A549 (cell line): Measurements from ENCODE around the gene CCDC70. TPM values are rescaled to one million over a fixed set of nuclear protein-coding genes. Genes with fewer than 3 reads are reported as not detected.

Experiments
- ATAC-seq, 2 experiments: fragments of 200-7000 bp in 1 of 2; fragments of >200 bp in 1 of 2; cut with Nextera tagmentation in 1 of 2; cut with Tn5 transposase in 1 of 2; 3 replicates each; pipeline versions ENCODE4 v1.8.0 to v1.9.1; 2018 to 2020; ENCODE audit warnings: mild to moderate bottlenecking in 1 of 2, moderate library complexity in 1 of 2
- CTCF ChIA-PET: fragments of 300-600 bp; sonication (Branson Sonifier 250); formaldehyde crosslinking; extraction: SDS; loops from one replicate; lab custom pipeline; 2021; ENCODE audit warnings: antibody characterized with exemption, inconsistent platforms; lab: Yijun Ruan, JAX
- POLR2A ChIA-PET: fragments of 350-600 bp; formaldehyde crosslinking; extraction: SDS; loops from one replicate; lab custom pipeline; 2021; ENCODE audit warnings: antibody characterized with exemption, inconsistent platforms; lab: Yijun Ruan, JAX
- DNase-seq, 2 experiments: peaks; one replicate each; pipeline versions ENCODE4 v3.0.0 to v3.0.0-alpha.2; 2011 to 2016; ENCODE audit warnings: low read depth in 1 of 2, low spot score in 1 of 2
- FAIRE-seq: peaks from 2 replicates; lab custom pipeline; 2011; peaks lifted over from hg19 to GRCh38; lab: Jason Lieb, UNC
- H3K27ac ChIP-seq, 2 experiments: fragments of >200 bp; sonication (Bioruptor Twin); formaldehyde crosslinking; 3 replicates each; pipeline ENCODE4 v1.5.1; 2016 to 2017
- H3K4me1 ChIP-seq: fragments of >200 bp; sonication (Bioruptor Twin); formaldehyde crosslinking; 3 replicates; pipeline ENCODE4 v1.6.1; 2016
- H3K4me2 ChIP-seq: fragments of >200 bp; sonication (Bioruptor Twin); formaldehyde crosslinking; 3 replicates; pipeline ENCODE4 v1.6.1; 2016
- H3K4me3 ChIP-seq: fragments of >200 bp; sonication (Bioruptor Twin); formaldehyde crosslinking; 3 replicates; pipeline ENCODE4 v1.5.1; 2016
- H3K9me3 ChIP-seq: fragments of >200 bp; sonication (Bioruptor Twin); formaldehyde crosslinking; 3 replicates; pipeline ENCODE4 v1.6.1; 2016
- ATOH8 ChIP-seq: fragments of 250-450 bp; sonication (Bioruptor Pico); IDR thresholded peaks from 2 replicates; pipeline ENCODE4 v1.5.0; 2020; ENCODE audit warnings: low read depth, mild to moderate bottlenecking, moderate library complexity
- CBX8 ChIP-seq: fragments of 200-600 bp; sonication (generic); IDR thresholded peaks from 2 replicates; pipeline ENCODE4 v1.6.1; 2016
- CHD4 ChIP-seq: fragments of 200-600 bp; sonication (generic); IDR thresholded peaks from 2 replicates; pipeline ENCODE4 v1.6.1; 2016; ENCODE audit warnings: antibody characterized with exemption, mild to moderate bottlenecking, borderline replicate concordance
- E2F6 ChIP-seq: IDR thresholded peaks from 2 replicates; pipeline ENCODE4 v1.6.1; 2012; ENCODE audit warnings: low read depth, borderline replicate concordance
- EHMT2 ChIP-seq: fragments of 200-600 bp; sonication (generic); IDR thresholded peaks from 2 replicates; pipeline ENCODE4 v1.6.1; 2016; ENCODE audit warnings: antibody characterized with exemption, low read depth, mild to moderate bottlenecking, moderate library complexity
- EP300 ChIP-seq, 2 experiments: fragments of >200 bp; sonication (Bioruptor Twin); formaldehyde crosslinking; IDR thresholded peaks; 2 replicates in 1 of 2; 3 replicates in 1 of 2; pipeline ENCODE4 v1.6.1; 2016 to 2017
- FOSB ChIP-seq: fragments of 250-450 bp; sonication (Bioruptor Pico); IDR thresholded peaks from 2 replicates; pipeline ENCODE4 v1.5.0; 2020; ENCODE audit warnings: mild to moderate bottlenecking, moderate library complexity
- FOSL2 ChIP-seq, 2 experiments: fragments of 450-650 bp in 1 of 2; fragments of >200 bp in 1 of 2; sonication (Bioruptor Twin) in 1 of 2; formaldehyde crosslinking; IDR thresholded peaks; 2 replicates each; pipeline versions ENCODE4 v1.5.0 to v1.6.1; 2016 to 2020; ENCODE audit warnings: mild to moderate bottlenecking in 1 of 2, moderate library complexity in 1 of 2
- HDAC2 ChIP-seq: fragments of 200-600 bp; sonication (generic); IDR thresholded peaks from 2 replicates; pipeline ENCODE4 v1.6.1; 2016
- HES2 ChIP-seq: fragments of >200 bp; sonication (Bioruptor Twin); formaldehyde crosslinking; IDR thresholded peaks from 2 replicates; pipeline ENCODE4 v1.6.1; 2016
- HEYL ChIP-seq: fragments of 250-450 bp; sonication (Bioruptor Pico); IDR thresholded peaks from 2 replicates; pipeline ENCODE4 v1.8.0; 2021; ENCODE audit warnings: mild to moderate bottlenecking, moderate library complexity
- HMGXB4 ChIP-seq: fragments of 250-450 bp; sonication (Bioruptor Pico); IDR thresholded peaks from 2 replicates; pipeline ENCODE4 v1.5.0; 2021; ENCODE audit warnings: mild to moderate bottlenecking, moderate library complexity, borderline replicate concordance
- HOXA7 ChIP-seq: fragments of 250-450 bp; sonication (Bioruptor Pico); IDR thresholded peaks from 2 replicates; pipeline ENCODE4 v1.5.0; 2020; ENCODE audit warnings: mild to moderate bottlenecking, moderate library complexity
- PHF8 ChIP-seq: fragments of 200-600 bp; sonication (generic); IDR thresholded peaks from 2 replicates; pipeline ENCODE4 v1.6.1; 2016; ENCODE audit warnings: low read depth, mild to moderate bottlenecking, antibody characterized with exemption, moderate library complexity, borderline replicate concordance
- POLR2A ChIP-seq: IDR thresholded peaks from 2 replicates; pipeline ENCODE4 v1.6.1; 2012; ENCODE audit warnings: mild to moderate bottlenecking, low read length
- POLR2AphosphoS2 ChIP-seq: conservative IDR thresholded peaks from 2 replicates; pipeline ENCODE4 v1.6.1; 2012; ENCODE audit warnings: low read length, improper control_type of control experiment, inconsistent platforms
- RAD21 ChIP-seq, 2 experiments: fragments of >200 bp in 1 of 2; sonication (Bioruptor Twin) in 1 of 2; formaldehyde crosslinking in 1 of 2; IDR thresholded peaks in 1 of 2; conservative IDR thresholded peaks in 1 of 2; 2 replicates in 1 of 2; 3 replicates in 1 of 2; pipeline ENCODE4 v1.6.1; 2012 to 2018; ENCODE audit warnings: inconsistent platforms in 1 of 2
- RARB ChIP-seq: fragments of 250-450 bp; sonication (Bioruptor Pico); IDR thresholded peaks from 2 replicates; pipeline ENCODE4 v1.8.0; 2021; ENCODE audit warnings: mild to moderate bottlenecking, moderate library complexity
- RCOR1 ChIP-seq: fragments of 150-350 bp; IDR thresholded peaks from 2 replicates; pipeline ENCODE4 v1.6.1; 2014; ENCODE audit warnings: antibody characterized with exemption, low read length, low read depth
- ZNF302 ChIP-seq: fragments of 250-450 bp; sonication (Bioruptor Pico); IDR thresholded peaks from 2 replicates; pipeline ENCODE4 v1.9.0; 2021; ENCODE audit warnings: inconsistent platforms, mild to moderate bottlenecking, moderate library complexity
- ZSCAN20 ChIP-seq: fragments of 250-450 bp; sonication (Bioruptor Pico); IDR thresholded peaks from 2 replicates; pipeline ENCODE4 v1.8.0; 2022; ENCODE audit warnings: mild to moderate bottlenecking, moderate library complexity
- WGBS: methylation state at CpG from one replicate; pipeline ENCODE4 v1.1.6; 2017; ENCODE audit errors: missing lambda C conversion rate; 5-methylcytosine and 5-hydroxymethylcytosine counted together
- polyA plus RNA-seq, 4 experiments: library from polyadenylated mRNA; depleted of rRNA in 3 of 4; stranded (reverse); fragments of >200 nt; fragmentation: RNase III in 1 of 4; extraction: RNeasy Plus Mini Kit Qiagen cat#74134 plus additional on column Dnase treatment in 1 of 4; gene quantifications; 2 replicates in 3 of 4; 3 replicates in 1 of 4; pipeline ENCODE4 v1.2.3, GENCODE V29; 2011 to 2017
- TF ChIP-seq, protein P1 (sequence below): IDR thresholded peaks from 2 replicates; pipeline ENCODE4 v1.6.1; 2012
- TF ChIP-seq, protein P2 (sequence below): fragments of >200 bp; sonication (Bioruptor Twin); formaldehyde crosslinking; IDR thresholded peaks from 3 replicates; pipeline ENCODE4 v1.6.1; 2016
- TF ChIP-seq, protein P3 (sequence below): fragments of 450-650 bp; IDR thresholded peaks from 2 replicates; pipeline ENCODE4 v1.6.1; 2014; ENCODE audit warnings: antibody characterized with exemption
- TF ChIP-seq, protein P4 (sequence below): fragments of 150-350 bp; IDR thresholded peaks from 2 replicates; pipeline ENCODE4 v1.6.1; 2014; ENCODE audit warnings: low read depth, mild to moderate bottlenecking, low read length

CCDC70 gene
- polyA plus RNA-seq, 2 of the 4 experiments (the other 2 are of a cell fraction): not detected

DNA sequence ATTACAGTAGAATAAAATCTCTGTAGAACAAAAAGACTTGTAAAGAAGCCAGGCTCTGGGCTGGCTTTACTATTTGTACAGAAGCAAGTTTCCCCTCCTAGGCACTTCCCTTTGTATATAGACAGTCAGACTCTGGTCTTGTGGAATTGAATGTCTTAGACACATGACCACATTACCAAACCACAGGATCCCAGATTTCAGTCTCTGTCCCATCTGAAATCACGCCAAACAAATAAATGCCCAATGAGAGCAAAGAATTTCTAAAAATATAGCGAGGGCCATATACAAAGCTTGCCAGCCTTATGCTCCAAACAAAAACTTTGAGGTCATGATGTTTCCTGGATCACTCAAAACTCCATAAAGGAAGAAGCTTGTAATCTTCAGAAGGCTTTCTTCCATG lies 23.9 kb downstream of the CCDC70 start:
- no peak overlapping the region for H3K4me2 ChIP-seq
- FAIRE-seq: no peak
- H3K27ac ChIP-seq: no peak overlapping the region
- TF ChIP-seq FOSL2 (IDR thresholded peaks at IDR 0.05) (no peak), FOSL2 (CRISPR knock-in tag; IDR thresholded peaks at IDR 0.05) (no peak), HMGXB4 (CRISPR knock-in tag) (no peak), HDAC2 (no peak), RCOR1 (no peak), POLR2A (no peak)
- TF ChIP-seq, protein P1, sequence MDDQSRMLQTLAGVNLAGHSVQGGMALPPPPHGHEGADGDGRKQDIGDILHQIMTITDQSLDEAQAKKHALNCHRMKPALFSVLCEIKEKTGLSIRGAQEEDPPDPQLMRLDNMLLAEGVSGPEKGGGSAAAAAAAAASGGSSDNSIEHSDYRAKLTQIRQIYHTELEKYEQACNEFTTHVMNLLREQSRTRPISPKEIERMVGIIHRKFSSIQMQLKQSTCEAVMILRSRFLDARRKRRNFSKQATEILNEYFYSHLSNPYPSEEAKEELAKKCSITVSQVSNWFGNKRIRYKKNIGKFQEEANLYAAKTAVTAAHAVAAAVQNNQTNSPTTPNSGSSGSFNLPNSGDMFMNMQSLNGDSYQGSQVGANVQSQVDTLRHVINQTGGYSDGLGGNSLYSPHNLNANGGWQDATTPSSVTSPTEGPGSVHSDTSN: no peak
- TF ChIP-seq, protein P2, sequence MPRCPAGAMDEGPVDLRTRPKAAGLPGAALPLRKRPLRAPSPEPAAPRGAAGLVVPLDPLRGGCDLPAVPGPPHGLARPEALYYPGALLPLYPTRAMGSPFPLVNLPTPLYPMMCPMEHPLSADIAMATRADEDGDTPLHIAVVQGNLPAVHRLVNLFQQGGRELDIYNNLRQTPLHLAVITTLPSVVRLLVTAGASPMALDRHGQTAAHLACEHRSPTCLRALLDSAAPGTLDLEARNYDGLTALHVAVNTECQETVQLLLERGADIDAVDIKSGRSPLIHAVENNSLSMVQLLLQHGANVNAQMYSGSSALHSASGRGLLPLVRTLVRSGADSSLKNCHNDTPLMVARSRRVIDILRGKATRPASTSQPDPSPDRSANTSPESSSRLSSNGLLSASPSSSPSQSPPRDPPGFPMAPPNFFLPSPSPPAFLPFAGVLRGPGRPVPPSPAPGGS: no peak
- H3K9me3 ChIP-seq: no peaks in the 10 kb centered on the region
- DNase-seq: no peak
- POLR2A ChIA-PET: no interaction called here
- no peaks in the 10 kb centered on the region for H3K4me1 ChIP-seq
- CTCF ChIA-PET: interaction anchor here (1.3 to 2.6 kb wide), 3 partner anchors 9 to 17 kb away, joined by 4 to 8 read pairs (median 4); no protein-coding TSS in a partner anchor
- WGBS: 38% methylated on average over 2 of the region's 2 CpGs
- no peak overlapping the region for H3K4me3 ChIP-seq
- no peak for ATAC-seq

DNA sequence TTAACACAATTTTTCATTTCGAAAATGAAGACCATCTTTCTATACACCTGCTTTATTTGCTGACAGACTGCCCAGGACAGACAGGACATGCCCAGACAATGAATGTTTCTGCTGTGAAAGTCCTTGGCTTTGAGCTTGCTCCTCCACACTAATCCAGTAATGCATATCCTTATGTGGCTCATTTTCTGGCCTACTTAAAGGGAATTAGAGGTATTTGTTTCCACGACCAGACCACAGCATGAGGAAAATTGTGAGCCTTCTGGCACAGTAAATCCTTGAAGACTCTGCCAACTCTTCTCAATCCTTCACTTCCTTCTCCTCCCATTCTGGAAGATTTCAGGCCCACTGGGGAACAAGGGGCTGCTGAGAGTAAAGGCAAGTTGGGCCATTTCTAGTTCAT lies 25.7 kb downstream of the CCDC70 start:
- no peak for TF ChIP-seq E2F6
- no peak for TF ChIP-seq POLR2AphosphoS2
- no peak for TF ChIP-seq HES2
- no peak for TF ChIP-seq EP300 (IDR thresholded peaks at IDR 0.05)
- no peak for TF ChIP-seq ATOH8 (CRISPR knock-in tag)
- TF ChIP-seq ZNF302 (CRISPR knock-in tag): no peak
- no peak for TF ChIP-seq RCOR1
- TF ChIP-seq, protein P3, sequence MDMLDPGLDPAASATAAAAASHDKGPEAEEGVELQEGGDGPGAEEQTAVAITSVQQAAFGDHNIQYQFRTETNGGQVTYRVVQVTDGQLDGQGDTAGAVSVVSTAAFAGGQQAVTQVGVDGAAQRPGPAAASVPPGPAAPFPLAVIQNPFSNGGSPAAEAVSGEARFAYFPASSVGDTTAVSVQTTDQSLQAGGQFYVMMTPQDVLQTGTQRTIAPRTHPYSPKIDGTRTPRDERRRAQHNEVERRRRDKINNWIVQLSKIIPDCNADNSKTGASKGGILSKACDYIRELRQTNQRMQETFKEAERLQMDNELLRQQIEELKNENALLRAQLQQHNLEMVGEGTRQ: no peak
- TF ChIP-seq, protein P1: no peak
- no peak for TF ChIP-seq EHMT2
- no peak for TF ChIP-seq CHD4
- TF ChIP-seq FOSB (CRISPR knock-in tag): no peak
- no peak for TF ChIP-seq RARB
- no peak for TF ChIP-seq ZSCAN20 (CRISPR knock-in tag)
- no peak for TF ChIP-seq RAD21 (conservative IDR thresholded peaks at IDR 0.05 in 1 of 2, IDR thresholded peaks at IDR 0.05 in 1 of 2)
- no peak for TF ChIP-seq CBX8
- no peak for TF ChIP-seq HOXA7 (CRISPR knock-in tag)
- no peak for TF ChIP-seq PHF8
- TF ChIP-seq, protein P4, sequence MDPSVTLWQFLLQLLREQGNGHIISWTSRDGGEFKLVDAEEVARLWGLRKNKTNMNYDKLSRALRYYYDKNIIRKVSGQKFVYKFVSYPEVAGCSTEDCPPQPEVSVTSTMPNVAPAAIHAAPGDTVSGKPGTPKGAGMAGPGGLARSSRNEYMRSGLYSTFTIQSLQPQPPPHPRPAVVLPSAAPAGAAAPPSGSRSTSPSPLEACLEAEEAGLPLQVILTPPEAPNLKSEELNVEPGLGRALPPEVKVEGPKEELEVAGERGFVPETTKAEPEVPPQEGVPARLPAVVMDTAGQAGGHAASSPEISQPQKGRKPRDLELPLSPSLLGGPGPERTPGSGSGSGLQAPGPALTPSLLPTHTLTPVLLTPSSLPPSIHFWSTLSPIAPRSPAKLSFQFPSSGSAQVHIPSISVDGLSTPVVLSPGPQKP: no peak
- TF ChIP-seq HEYL (CRISPR knock-in tag): no peak
- no peak overlapping the region for H3K4me2 ChIP-seq
- DNase-seq: no peak
- POLR2A ChIA-PET: no interaction called here
- FAIRE-seq: no peak
- H3K9me3 ChIP-seq: no peaks in the 10 kb centered on the region
- no peak overlapping the region for H3K4me3 ChIP-seq
- ATAC-seq: no peak
- no peaks in the 10 kb centered on the region for H3K4me1 ChIP-seq
- H3K27ac ChIP-seq: no peak overlapping the region
- CTCF ChIA-PET: interaction anchor here (2.6 kb wide), 1 partner anchor 9 kb away, joined by 8 read pairs; no protein-coding TSS in a partner anchor
- 16% methylated on average over 2 of the region's 2 CpGs for WGBS
